ENCODE results near the gene NOS1AP. TPM values are rescaled to one million over a fixed set of nuclear protein-coding genes. Genes with fewer than 3 reads are reported as not detected.

NOS1AP gene
- total RNA-seq, 4 donors from 2014 or later = 1.9 to 5.4 (median 3.1) TPM

DNA sequence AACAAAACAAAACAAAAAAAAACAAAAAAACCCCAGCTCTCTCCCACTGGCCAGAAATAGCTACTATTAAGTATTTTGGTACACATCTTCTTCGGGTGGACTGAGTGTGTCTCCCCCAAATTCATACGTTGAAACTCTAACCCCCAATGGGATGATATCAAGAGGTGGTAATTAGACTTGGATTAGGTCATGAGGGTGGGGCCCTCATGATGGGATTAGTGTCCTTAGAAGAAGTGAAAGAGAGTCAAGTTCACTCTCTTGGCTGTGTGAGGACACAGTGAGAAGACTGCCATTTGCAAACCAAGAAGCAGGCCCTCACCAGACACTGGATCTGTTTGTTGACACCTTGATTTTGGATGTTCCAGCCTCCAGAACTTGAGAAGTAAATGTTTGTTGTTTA, 116.9 kb downstream of the NOS1AP start:
- TF ChIP-seq, protein P1, sequence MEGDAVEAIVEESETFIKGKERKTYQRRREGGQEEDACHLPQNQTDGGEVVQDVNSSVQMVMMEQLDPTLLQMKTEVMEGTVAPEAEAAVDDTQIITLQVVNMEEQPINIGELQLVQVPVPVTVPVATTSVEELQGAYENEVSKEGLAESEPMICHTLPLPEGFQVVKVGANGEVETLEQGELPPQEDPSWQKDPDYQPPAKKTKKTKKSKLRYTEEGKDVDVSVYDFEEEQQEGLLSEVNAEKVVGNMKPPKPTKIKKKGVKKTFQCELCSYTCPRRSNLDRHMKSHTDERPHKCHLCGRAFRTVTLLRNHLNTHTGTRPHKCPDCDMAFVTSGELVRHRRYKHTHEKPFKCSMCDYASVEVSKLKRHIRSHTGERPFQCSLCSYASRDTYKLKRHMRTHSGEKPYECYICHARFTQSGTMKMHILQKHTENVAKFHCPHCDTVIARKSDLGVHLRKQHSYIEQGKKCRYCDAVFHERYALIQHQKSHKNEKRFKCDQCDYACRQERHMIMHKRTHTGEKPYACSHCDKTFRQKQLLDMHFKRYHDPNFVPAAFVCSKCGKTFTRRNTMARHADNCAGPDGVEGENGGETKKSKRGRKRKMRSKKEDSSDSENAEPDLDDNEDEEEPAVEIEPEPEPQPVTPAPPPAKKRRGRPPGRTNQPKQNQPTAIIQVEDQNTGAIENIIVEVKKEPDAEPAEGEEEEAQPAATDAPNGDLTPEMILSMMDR (IDR thresholded peaks at IDR 0.05) = no peak

DNA sequence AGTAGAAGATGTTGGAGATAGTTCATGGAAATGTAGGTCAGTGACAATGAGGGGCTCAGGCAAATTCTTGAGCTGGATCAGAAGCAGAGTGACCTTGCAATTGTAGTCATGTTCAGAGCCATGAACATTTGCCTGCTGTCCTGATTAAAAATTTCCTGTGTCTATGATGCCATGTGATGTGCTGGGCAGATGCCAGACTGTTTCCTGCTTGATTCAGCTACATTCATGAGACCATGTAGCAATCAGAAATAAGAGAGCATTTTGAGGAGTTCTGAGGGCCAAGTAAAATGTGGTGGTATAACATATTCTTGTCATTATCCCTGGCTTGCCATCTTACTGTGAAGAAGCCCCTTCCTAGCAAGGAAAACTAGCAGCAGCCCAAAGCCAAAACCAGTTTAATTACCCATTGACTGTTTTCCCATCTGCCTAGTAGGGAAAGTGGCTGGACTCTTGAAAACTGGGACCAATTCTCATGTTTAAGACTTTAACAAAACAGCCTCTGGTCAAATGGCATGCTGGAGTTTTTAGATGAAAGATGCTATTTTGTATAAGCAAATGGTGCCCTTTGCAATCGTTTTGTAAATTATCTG, 118.3 kb downstream of the NOS1AP start:
- no peak for DNase-seq (ENCODE audit: low spot score)
- TF ChIP-seq, protein P1 (IDR thresholded peaks at IDR 0.05) = no peak
- ATAC-seq (ENCODE audit: low FRiP score) = no peak

More for the DNA sequence above, 116.9 kb downstream of the NOS1AP start:
- ATAC-seq (ENCODE audit: low FRiP score) = no peak
- DNase-seq (ENCODE audit: low spot score) = no peak

DNA sequence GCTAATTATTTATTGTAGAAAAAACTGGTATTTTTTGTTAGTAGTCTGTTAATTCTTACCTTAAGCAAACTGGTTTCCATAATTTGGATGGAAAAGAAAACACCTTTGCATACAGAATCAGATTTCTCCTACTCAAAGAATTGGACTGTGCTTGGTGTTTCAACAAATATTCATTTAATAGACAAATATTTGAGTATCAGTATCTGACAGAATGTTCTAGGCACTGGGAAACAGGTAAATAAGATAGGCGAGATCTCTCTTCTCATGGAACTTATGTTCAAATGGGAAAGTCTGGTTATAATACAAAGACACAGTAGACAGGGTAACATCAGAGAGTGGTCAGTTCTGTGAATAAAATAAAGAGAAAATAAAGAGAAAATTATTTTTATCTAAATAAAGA, 119.9 kb downstream of the NOS1AP start:
- ATAC-seq (ENCODE audit: low FRiP score) (no peak), DNase-seq (ENCODE audit: low spot score) (no peak)
- TF ChIP-seq, protein P1 (IDR thresholded peaks at IDR 0.05) = no peak

DNA sequence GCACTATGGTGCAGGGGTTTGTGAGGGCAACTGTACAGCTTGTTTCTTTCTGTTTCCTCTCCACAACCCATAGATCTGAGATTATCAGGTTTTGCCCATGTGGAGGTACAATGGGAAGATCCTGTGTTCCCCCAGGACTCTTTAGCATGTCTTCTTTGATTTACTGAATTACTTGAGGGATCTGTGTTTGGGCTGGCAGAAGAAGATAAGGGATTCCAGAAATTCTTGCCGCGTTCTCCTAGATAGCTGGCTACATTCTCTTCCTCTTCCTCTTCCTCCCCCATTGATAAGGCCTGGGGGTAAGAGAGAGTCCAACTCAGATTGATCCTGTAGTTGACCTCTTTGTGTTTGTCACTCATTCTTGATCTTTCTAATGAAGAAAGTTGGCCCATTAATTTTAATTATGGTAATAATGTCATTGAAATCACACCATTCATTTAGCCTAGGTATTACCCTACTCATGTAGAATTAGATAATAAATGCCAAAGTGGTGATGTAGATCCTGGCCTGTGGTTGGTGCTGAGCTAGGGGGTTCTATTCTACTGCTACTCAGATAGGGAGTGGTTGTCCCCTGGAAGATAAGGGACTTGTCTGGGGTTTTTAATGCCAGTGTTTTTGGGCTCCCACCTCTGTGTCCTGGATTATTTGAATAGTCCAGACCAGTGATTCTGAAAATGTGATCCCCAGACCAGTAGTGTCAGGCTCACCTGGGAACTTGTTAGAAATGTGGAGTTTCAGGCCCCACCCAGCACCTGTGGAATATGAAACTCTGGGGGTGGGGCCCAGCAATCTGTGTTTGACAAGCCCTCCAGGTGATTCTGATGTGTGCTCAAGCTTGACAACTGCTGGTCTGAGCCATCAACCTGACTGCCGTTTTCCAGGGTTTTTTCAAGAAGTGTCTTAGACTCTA, 122.2 kb downstream of the NOS1AP start:
- ATAC-seq (ENCODE audit: low FRiP score) (no peak), DNase-seq (ENCODE audit: low spot score) (no peak)
- TF ChIP-seq, protein P1 (IDR thresholded peaks at IDR 0.05) = no peak

DNA sequence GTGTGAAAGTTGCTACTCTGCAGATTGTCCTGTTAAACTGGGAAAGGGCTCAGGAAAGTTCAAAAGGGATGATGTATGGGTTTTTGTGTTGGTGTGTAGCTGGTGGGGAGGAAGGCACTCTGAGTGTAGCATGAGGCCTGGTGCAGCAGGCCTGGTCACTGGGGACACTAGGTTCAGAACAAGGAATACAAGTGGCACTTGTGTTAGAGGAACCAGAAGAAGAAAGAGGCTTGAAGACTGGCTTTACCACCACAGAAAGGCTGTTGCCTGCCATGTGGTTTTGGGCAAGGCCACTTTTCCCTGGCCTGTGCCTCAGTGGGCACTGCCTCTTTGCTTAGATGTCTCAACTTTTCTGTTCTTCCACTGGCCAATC, 122.8 kb downstream of the NOS1AP start:
- no peak for ATAC-seq (ENCODE audit: low FRiP score)
- no peak for DNase-seq (ENCODE audit: low spot score)
- TF ChIP-seq, protein P1 (IDR thresholded peaks at IDR 0.05) = no peak

DNA sequence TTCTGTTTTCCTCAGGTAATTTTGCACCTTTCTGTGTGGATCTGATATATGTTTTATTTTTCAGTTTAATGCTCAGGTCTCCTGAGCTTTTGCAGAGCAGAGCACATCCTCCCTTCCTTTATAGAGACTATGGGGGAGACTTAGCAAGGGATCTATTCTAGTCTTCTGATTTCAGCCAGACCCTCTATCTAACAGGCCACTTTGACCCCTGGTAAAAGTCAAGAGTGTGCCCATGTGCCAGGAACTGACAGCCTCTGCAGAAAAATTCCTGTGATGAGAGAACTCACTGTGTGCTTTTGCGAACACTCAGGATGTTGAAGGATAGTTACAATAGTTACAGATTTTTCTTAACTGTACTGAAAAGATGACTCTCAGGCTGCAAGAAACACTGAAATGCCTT, 123.3 kb downstream of the NOS1AP start:
- ATAC-seq (ENCODE audit: low FRiP score) (no peak), DNase-seq (ENCODE audit: low spot score) (no peak)
- TF ChIP-seq, protein P1 (IDR thresholded peaks at IDR 0.05) = no peak
